Jurkat, Clone E6-1 (cell line): ENCODE data around the gene PLCE1.

Source experiments
- DNase-seq: peaks from one replicate; pipeline ENCODE4 v3.0.0-alpha.2; 2011; ENCODE audit warnings: low read depth, low spot score
- H3K4me3 ChIP-seq: 2 replicates; pipeline ENCODE4 v1.5.1; 2011; ENCODE audit warnings: mild to moderate bottlenecking, low read length, control low read depth, moderate library complexity

PLCE1 gene

DNA sequence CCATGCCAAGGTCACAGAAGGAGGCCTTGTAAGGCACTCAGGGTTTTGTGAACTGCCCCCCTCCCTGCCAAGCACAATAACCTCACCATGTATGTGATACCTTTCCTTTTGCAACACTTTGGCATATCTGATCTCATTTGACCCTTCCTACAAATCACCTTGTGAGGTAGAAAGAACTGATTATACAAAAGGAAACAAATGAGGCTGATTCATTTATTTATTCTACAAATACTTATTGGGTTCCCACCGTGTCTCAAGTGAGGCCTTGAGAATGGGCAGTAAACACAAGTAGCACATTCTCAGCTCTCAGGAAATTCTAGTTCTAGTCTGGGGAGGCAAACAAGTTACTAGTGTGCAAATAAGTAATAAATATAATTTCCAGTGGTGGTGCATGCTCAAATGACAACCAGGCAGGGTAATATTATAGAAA is 19.6 kb downstream of the PLCE1 start:
- H3K4me3 ChIP-seq = no peak overlapping the region
- no peak for DNase-seq

GRCh38 chr10:94014304-94014703 is 20.6 kb downstream of the PLCE1 start:
- no peak overlapping the region for H3K4me3 ChIP-seq
- DNase-seq = no peak

DNA sequence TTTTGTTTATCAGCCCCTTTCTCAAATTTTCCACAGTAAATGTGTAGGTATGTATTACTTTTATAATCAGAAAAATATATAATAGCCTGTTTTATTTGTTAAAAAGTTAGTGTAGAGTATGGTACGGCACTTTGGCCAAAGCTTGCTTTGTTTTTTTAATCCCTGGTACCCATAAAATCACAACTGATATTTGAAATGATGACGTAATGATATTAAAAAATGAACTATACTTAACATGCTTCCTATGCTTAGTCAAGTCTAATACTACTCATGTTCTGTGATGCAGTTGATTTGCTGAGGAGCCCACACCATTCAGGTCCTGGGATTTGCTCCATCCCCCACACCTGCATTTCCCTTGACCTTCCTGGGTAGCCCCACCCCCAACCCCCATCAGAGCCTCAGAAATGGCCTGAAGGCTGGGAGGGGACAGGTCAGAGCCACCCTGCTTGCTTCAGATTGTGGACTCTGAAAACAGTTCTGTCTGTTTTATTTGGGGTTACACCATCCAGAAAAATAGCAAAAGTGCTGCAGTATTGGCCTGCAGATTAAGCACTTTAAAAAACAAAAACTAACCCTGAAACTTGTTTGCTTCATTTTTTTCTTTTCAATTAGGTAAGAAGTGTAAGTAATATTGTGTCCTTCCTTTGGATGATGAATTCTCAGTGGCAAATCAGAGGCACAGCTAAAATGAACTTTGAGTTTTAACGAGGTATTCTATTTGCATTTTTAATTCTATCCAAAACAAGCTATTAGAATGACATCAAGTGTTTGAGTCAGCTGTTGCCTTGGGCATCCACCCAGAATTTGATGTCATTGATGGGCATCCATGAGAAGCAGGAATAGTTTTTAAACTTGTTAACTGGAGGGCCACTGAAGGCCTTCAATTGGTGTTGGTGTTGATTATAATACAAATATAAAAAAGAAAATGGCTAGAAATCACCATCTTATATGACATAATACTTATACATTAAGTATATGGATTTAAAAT is 23.3 kb downstream of the PLCE1 start:
- H3K4me3 ChIP-seq = no peak overlapping the region
- DNase-seq = no peak

DNA sequence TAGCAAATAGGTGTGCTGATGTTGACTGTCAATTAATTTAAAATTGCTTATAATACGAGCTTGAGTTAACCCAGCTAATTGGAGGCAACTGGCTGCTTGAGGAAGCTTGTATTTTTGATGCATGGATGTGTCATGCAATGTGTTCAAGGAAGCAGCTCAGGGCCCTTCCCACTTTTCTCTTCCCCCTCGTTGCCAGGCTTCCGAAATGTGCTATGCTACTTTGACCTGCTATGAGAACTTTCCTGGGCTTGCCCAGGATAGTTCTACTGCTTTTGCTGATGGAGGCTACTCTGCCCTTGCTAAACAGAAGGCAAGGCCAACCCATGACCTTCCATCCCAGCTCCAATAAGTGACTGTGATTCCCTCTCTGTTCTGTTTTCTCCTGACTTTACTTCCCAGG is 24.4 kb downstream of the PLCE1 start:
- no peak for DNase-seq
- H3K4me3 ChIP-seq = no peak overlapping the region

GRCh38 chr10:94023906-94024305 is 30.2 kb downstream of the PLCE1 start:
- no peak for DNase-seq
- H3K4me3 ChIP-seq = no peak overlapping the region

- H3K4me3 ChIP-seq = no peak overlapping the region
- no peak for DNase-seq
Measured at GRCh38 chr10:94024407-94024806, 30.7 kb downstream of the PLCE1 start.

DNA sequence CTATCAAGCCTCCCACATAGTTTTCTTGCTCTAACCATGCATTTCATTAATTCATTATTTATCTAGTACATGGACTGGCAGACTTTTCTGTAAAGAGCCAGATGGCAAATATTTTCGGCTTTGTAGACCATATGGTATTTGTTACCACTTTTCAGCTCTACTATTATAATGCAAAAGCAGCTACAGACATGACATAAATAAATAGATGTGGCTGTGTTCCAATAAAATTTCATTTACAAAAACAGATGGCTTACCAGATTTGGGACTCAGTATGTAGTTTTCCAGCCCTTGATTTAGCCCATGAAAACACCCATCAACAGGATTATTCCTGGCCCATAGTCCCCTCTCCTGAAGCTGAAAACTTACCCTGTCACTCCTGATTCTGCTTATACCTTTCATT is 32.1 kb downstream of the PLCE1 start:
- no peak for DNase-seq
- H3K4me3 ChIP-seq = no peak overlapping the region

- DNase-seq = no peak
- no peak overlapping the region for H3K4me3 ChIP-seq
Measured at GRCh38 chr10:94027197-94027596, 33.5 kb downstream of the PLCE1 start.

- DNase-seq = no peak
Measured at GRCh38 chr10:94029955-94030354, 36.2 kb downstream of the PLCE1 start.

DNA sequence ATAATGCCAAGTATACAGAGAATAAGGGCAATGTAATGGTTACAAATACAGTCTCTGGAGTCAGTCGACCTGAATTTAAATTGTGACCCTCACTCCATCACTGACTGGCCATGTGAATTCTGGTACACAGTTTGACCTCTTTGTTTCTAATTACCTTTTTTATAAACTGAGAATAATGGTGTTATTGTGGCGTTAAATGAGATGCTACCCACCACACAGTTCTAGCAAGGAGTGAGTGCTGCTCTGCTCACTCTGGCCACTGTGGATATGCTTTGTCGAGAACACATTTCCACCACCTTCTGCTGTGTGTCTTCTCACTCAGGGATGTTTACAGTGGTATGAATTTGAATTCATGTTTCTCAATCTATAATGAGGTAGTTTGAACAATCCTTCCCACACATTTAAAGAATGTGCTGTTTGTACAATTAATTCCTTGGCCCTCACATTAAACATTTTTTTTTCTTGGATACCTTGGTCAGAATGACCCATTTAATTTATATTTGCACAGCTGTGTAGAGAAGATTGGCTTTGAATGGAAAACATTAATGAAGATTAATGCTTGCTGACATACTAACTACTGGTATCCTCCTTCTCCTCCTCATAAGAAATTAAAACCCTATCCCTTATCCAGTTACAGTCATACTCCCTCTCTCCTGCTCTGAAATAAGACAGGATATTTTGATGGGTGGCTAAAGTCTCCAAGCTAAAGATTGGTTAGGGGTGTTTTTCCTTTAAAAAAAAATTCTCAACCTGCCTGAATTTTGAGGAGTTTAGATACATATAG is 42.4 kb downstream of the PLCE1 start:
- no peak for DNase-seq
- no peak overlapping the region for H3K4me3 ChIP-seq

More at GRCh38 chr10:94029955-94030354, 36.2 kb downstream of the PLCE1 start:
- no peak overlapping the region for H3K4me3 ChIP-seq

DNA sequence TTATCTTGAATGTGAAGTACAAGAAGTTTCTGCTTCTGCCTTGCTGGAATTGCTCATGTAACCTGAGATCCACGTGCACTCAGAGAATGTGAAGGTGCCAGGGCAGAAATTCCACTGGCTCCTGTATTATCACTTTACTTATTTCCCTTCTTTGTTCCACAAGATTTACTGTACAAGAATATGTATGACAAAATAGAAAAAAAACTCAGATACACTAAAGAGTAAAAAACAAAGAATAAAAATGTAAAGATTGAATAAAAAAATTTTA is 43.0 kb downstream of the PLCE1 start:
- DNase-seq = no peak

GRCh38 chr10:94037286-94037685 is 43.6 kb downstream of the PLCE1 start:
- H3K4me3 ChIP-seq = no peak overlapping the region
- no peak for DNase-seq

More for the DNA sequence above, 43.0 kb downstream of the PLCE1 start:
- H3K4me3 ChIP-seq = no peak overlapping the region

DNA sequence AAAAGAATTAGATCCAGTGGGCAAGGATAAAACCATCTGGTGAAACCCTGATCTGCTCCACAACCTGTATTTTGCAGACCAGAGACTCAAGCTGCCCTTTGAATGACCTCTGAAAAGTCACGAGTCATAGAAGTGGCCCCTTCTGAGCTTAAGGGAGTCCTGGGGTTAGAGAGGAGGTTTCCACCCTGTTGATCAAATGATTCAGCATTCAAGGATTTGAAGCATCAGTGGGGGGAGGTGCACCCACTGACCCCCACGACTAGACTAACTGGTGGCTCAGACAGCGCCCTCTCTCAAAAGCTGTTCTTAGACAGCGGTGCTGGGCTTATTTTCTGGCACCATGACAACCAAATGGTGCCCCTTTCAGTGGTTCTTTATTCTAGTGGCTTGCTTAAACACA is 44.3 kb downstream of the PLCE1 start:
- DNase-seq = no peak
- H3K4me3 ChIP-seq = no peak overlapping the region

- DNase-seq = no peak
- no peak overlapping the region for H3K4me3 ChIP-seq
Measured at GRCh38 chr10:94041206-94041605, 47.5 kb downstream of the PLCE1 start.

DNA sequence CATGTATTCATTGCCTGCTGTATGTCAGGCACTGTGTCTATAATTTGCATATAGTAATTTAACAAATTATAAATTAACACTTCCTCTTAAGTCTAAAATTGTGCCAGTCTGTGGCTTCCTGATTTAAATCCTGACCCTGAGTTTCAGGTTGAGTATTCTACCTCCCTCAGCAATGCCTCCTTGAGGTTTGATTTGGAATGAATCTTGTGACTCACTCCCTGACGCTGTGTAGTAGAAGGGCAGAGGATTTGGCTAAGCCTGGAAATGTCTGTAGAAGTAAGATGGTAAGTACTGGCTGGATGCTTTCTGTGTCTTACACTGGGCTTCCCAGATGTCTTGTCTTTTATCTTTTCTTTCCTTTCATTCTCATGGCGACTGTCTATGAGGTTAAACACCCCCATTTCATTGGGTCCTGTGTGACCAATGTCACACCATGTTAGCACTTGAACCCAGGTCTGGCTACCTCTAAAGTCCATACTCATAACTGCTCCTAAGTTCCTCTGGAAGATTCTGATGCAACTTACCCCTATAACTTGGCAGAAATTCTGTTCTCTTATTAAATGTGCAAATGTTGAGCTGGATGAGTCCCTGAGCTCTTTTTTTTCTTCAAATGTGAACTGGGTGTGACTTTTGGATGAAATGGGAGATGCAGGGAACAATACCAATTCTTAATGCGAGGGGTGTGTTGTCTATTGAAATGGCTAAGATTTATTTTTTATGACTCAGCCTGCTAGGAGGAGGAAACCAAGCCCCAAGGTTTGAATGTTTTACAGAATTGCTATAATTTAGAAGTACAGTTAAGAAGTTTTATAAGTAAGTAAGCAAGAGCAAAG is 48.5 kb downstream of the PLCE1 start:
- no peak overlapping the region for H3K4me3 ChIP-seq
- no peak for DNase-seq

DNA sequence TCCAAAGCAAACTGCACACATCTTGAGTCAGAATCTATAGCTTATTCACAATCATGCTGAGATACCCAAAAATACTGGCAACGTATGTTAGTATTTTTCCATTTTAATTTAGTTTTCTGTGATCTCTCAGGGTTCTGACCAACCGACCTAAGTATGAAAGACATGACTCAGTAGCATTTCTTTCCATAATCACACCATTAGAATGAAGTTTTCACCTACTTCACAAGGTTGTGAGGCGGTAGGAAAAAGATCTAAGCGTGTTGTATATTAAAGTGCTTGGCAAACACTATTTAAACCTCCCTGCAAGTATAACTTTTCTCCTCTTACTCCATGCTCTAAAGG is 49.1 kb downstream of the PLCE1 start:
- DNase-seq = no peak
- H3K4me3 ChIP-seq = no peak overlapping the region
